ENCODE measurements around the gene ASTN2.

The ASTN2 gene

GRCh38 chr9:117120061-117120460 is 294.8 kb downstream of the ASTN2 start:
- DNase-seq (ENCODE audit: low spot score) = peak; percentile 3

GRCh38 chr9:117116084-117116483 is 298.8 kb downstream of the ASTN2 start:
- no peak for DNase-seq (ENCODE audit: low spot score)

- no peak for DNase-seq (ENCODE audit: low spot score)
Measured at GRCh38 chr9:117114768-117115167, 300.1 kb downstream of the ASTN2 start.

- no peak for DNase-seq (ENCODE audit: low spot score)
Measured at GRCh38 chr9:117104716-117105495, 310.0 kb downstream of the ASTN2 start.

- no peak for DNase-seq (ENCODE audit: low spot score)
Measured at GRCh38 chr9:117104206-117104605, 310.7 kb downstream of the ASTN2 start.

- no peak for DNase-seq (ENCODE audit: low spot score)
Measured at GRCh38 chr9:117103438-117104110, 311.3 kb downstream of the ASTN2 start.

- DNase-seq (ENCODE audit: low spot score) = no peak
Measured at GRCh38 chr9:117101008-117101407, 313.8 kb downstream of the ASTN2 start.

- no peak for DNase-seq (ENCODE audit: low spot score)
Measured at GRCh38 chr9:117098331-117098730, 316.5 kb downstream of the ASTN2 start.

- DNase-seq (ENCODE audit: low spot score) = no peak
Measured at GRCh38 chr9:117097761-117098160, 317.1 kb downstream of the ASTN2 start.

- DNase-seq (ENCODE audit: low spot score) = no peak
Measured at GRCh38 chr9:117096138-117096537, 318.7 kb downstream of the ASTN2 start.

- DNase-seq (ENCODE audit: low spot score) = no peak
Measured at GRCh38 chr9:117095081-117095480, 319.8 kb downstream of the ASTN2 start.

- no peak for DNase-seq (ENCODE audit: low spot score)
Measured at GRCh38 chr9:117093891-117094844, 320.7 kb downstream of the ASTN2 start.

GRCh38 chr9:117092582-117092981 is 322.3 kb downstream of the ASTN2 start:
- no peak for DNase-seq (ENCODE audit: low spot score)

- DNase-seq (ENCODE audit: low spot score) = no peak
Measured at GRCh38 chr9:117091529-117091928, 323.3 kb downstream of the ASTN2 start.

GRCh38 chr9:117088786-117089185 is 326.1 kb downstream of the ASTN2 start:
- DNase-seq (ENCODE audit: low spot score) = no peak

GRCh38 chr9:117088140-117088539 is 326.7 kb downstream of the ASTN2 start:
- DNase-seq (ENCODE audit: low spot score) = peak; percentile 59

- no peak for DNase-seq (ENCODE audit: low spot score)
Measured at GRCh38 chr9:117084221-117084620, 330.6 kb downstream of the ASTN2 start.

- no peak for DNase-seq (ENCODE audit: low spot score)
Measured at GRCh38 chr9:117083559-117083958, 331.3 kb downstream of the ASTN2 start.

GRCh38 chr9:117081641-117082317 is 333.1 kb downstream of the ASTN2 start:
- DNase-seq (ENCODE audit: low spot score) = peak; percentile 13

GRCh38 chr9:117080765-117081390 is 334.0 kb downstream of the ASTN2 start:
- no peak for DNase-seq (ENCODE audit: low spot score)

GRCh38 chr9:117076571-117077290 is 338.1 kb downstream of the ASTN2 start:
- no peak for DNase-seq (ENCODE audit: low spot score)
